Panc1 (cell line): ENCODE measurements around the gene DCTN2. TPM values are rescaled to one million over a fixed set of nuclear protein-coding genes. Genes with fewer than 3 reads are reported as not detected.

Source experiments
- ATAC-seq: fragments of 200-7000 bp; cut with Tn5 transposase; 2 replicates; pipeline ENCODE4 v1.9.1; 2020; ENCODE audit warnings: mild to moderate bottlenecking, moderate library complexity
- BruUV-seq: library from RNA; stranded (reverse); fragments of 400-500 nt; replicated peaks from 2 replicates; lab custom pipeline; 2021; lab: Mats Ljungman, UMichigan
- CTCF ChIA-PET: fragments of 300-600 bp; sonication (Branson Sonifier 250); formaldehyde crosslinking; loops from one replicate; lab custom pipeline; 2022; ENCODE audit warnings: antibody characterized with exemption; lab: Charles Lee
- POLR2A ChIA-PET: fragments of 300-600 bp; sonication (Branson Sonifier 250); formaldehyde crosslinking; loops from one replicate; lab custom pipeline; 2022; ENCODE audit warnings: antibody characterized with exemption; lab: Charles Lee
- DNase-seq: peaks from one replicate; pipeline ENCODE4 v3.0.0-alpha.2; 2010; ENCODE audit warnings: low read depth, low spot score
- H3K27ac ChIP-seq: 2 replicates; pipeline ENCODE4 v1.5.1; 2011; ENCODE audit warnings: mild to moderate bottlenecking, low read length, inconsistent platforms
- H3K27me3 ChIP-seq: fragments of 200-500 bp; sonication (Bioruptor generic); 2 replicates; pipeline ENCODE4 v1.6.0; 2014; ENCODE audit warnings: low read length, inconsistent platforms; ENCODE audit not compliant: control insufficient read depth, insufficient read depth
- H3K36me3 ChIP-seq: fragments of 200-500 bp; sonication (Bioruptor generic); 2 replicates; pipeline ENCODE4 v1.5.1; 2014; ENCODE audit warnings: inconsistent platforms, mild to moderate bottlenecking, low read length, moderate library complexity; ENCODE audit not compliant: control insufficient read depth, insufficient read depth
- H3K4me1 ChIP-seq: 2 replicates; pipeline ENCODE4 v1.5.1; 2011; ENCODE audit warnings: inconsistent platforms, mild to moderate bottlenecking, low read length, moderate library complexity; ENCODE audit not compliant: control insufficient read depth, insufficient read depth
- H3K4me3 ChIP-seq, 2 experiments: 2 replicates each; pipeline ENCODE4 v1.5.1; 2011 to 2012; ENCODE audit warnings: low read depth in 2 of 2, low read length in 2 of 2, mild to moderate bottlenecking in 2 of 2, inconsistent platforms in 1 of 2, moderate library complexity in 1 of 2
- H3K9me3 ChIP-seq: fragments of 200-500 bp; sonication (Bioruptor generic); 2 replicates; pipeline ENCODE4 v1.5.1; 2014; ENCODE audit warnings: low read depth, mild to moderate bottlenecking, inconsistent platforms, low read length, moderate library complexity; ENCODE audit not compliant: control insufficient read depth, insufficient read depth
- POLR2AphosphoS5 ChIP-seq: IDR thresholded peaks from 2 replicates; pipeline ENCODE4 v1.6.1; 2012; ENCODE audit warnings: mild to moderate bottlenecking, low read depth, low read length, moderate library complexity
- SIN3A ChIP-seq: IDR thresholded peaks from 2 replicates; pipeline ENCODE4 v1.6.1; 2012; ENCODE audit warnings: low read depth, mild to moderate bottlenecking, low read length, moderate library complexity, borderline replicate concordance; ENCODE audit not compliant: insufficient read depth
- TCF7L2 ChIP-seq: IDR thresholded peaks from 2 replicates; pipeline ENCODE4 v1.6.1; 2011; ENCODE audit warnings: mild to moderate bottlenecking, low read depth, low read length, inconsistent platforms
- in situ Hi-C: cut with HindIII; loops from 2 replicates; pipeline ENCODE4 v1.10.0; 2016; ENCODE audit warnings: low sequenced_read_pairs, low pct_unique_long_range_greater_than_20kb
- intact Hi-C: fragments of 100-400 bp; cut with micrococcal nuclease; formaldehyde crosslinking; loops from one replicate; pipeline ENCODE4 v1.10.0; 2022; ENCODE audit not compliant: unreplicated experiment
- total RNA-seq: library from RNA; stranded (reverse); gene quantifications from one replicate; pipeline ENCODE4 v1.2.1, GENCODE V29; 2021; ENCODE audit not compliant: unreplicated experiment
- TF ChIP-seq, protein P1 (sequence below), 2 experiments: IDR thresholded peaks; 2 replicates each; pipeline ENCODE4 v1.6.1; 2011 to 2012; ENCODE audit warnings: low read depth in 2 of 2, control low read depth in 1 of 2, low read length in 1 of 2, mild to moderate bottlenecking in 1 of 2, moderate library complexity in 1 of 2; ENCODE audit not compliant: insufficient read depth in 1 of 2
- TF ChIP-seq, protein P2 (sequence below): fragments of 450-650 bp; IDR thresholded peaks from 2 replicates; pipeline ENCODE4 v1.5.1; 2017; ENCODE audit warnings: mild to moderate bottlenecking

Gene DCTN2
- total RNA-seq, 1 experiment from 2014 or later, result 97.6 TPM

DNA sequence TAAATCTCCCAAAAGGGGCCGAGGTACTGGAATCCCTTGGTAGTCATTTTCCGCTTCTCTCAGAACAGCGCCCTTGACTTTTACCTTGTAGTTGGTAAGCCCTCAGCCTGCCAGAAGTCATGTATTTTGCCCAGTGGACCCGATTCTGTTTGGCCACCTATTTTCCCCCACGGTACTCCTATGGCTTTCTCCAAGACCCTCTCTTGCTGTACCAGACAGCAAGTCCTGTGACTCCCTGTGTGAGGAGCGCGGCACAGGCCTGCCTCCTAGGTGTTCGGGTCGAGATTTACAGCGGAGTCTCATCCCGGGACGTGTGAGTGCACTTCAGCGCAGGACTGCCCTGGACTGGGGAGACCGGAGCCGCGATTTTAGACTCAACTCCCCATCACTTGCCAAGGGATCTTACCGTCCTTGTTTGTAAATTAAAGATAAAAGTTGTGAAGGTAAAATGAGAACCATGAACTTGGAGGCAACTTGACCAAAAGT is 25.4 kb downstream of the DCTN2 start:
- H3K27me3 ChIP-seq, result no peaks in the 10 kb centered on the region
- peaks cover 12% of the 10 kb centered on the region; the same call in 1 of the 2 replicates for H3K36me3 ChIP-seq
- peak overlapping the region; percentile 65 to 86 for H3K4me3 ChIP-seq
- ChIA-PET CTCF (no interaction called here), POLR2A (no interaction called here)
- BruUV-seq, result no TSS peak
- H3K27ac ChIP-seq, result peak overlapping the region; percentile 91
- H3K4me1 ChIP-seq, result peaks cover 41% of the 10 kb centered on the region
- 0 out of 2 replicates have a peak, but pooled peaks have one; percentile 18 for ATAC-seq
- in situ Hi-C loops (no loop called here), intact Hi-C loops (no loop called here)
- peak; percentile 30 for DNase-seq
- no peak for TF ChIP-seq SIN3A
- TF ChIP-seq, protein P1, sequence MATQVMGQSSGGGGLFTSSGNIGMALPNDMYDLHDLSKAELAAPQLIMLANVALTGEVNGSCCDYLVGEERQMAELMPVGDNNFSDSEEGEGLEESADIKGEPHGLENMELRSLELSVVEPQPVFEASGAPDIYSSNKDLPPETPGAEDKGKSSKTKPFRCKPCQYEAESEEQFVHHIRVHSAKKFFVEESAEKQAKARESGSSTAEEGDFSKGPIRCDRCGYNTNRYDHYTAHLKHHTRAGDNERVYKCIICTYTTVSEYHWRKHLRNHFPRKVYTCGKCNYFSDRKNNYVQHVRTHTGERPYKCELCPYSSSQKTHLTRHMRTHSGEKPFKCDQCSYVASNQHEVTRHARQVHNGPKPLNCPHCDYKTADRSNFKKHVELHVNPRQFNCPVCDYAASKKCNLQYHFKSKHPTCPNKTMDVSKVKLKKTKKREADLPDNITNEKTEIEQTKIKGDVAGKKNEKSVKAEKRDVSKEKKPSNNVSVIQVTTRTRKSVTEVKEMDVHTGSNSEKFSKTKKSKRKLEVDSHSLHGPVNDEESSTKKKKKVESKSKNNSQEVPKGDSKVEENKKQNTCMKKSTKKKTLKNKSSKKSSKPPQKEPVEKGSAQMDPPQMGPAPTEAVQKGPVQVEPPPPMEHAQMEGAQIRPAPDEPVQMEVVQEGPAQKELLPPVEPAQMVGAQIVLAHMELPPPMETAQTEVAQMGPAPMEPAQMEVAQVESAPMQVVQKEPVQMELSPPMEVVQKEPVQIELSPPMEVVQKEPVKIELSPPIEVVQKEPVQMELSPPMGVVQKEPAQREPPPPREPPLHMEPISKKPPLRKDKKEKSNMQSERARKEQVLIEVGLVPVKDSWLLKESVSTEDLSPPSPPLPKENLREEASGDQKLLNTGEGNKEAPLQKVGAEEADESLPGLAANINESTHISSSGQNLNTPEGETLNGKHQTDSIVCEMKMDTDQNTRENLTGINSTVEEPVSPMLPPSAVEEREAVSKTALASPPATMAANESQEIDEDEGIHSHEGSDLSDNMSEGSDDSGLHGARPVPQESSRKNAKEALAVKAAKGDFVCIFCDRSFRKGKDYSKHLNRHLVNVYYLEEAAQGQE (IDR thresholded peaks at IDR 0.05; ENCODE audit: insufficient read depth in 1 of 2, low read depth in 2 of 2, low read length in 1 of 2), result no peak
- TF ChIP-seq, protein P2, sequence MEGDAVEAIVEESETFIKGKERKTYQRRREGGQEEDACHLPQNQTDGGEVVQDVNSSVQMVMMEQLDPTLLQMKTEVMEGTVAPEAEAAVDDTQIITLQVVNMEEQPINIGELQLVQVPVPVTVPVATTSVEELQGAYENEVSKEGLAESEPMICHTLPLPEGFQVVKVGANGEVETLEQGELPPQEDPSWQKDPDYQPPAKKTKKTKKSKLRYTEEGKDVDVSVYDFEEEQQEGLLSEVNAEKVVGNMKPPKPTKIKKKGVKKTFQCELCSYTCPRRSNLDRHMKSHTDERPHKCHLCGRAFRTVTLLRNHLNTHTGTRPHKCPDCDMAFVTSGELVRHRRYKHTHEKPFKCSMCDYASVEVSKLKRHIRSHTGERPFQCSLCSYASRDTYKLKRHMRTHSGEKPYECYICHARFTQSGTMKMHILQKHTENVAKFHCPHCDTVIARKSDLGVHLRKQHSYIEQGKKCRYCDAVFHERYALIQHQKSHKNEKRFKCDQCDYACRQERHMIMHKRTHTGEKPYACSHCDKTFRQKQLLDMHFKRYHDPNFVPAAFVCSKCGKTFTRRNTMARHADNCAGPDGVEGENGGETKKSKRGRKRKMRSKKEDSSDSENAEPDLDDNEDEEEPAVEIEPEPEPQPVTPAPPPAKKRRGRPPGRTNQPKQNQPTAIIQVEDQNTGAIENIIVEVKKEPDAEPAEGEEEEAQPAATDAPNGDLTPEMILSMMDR, result no peak; the same call in 1 of the 2 replicates
- no peaks in the 10 kb centered on the region for H3K9me3 ChIP-seq

DNA sequence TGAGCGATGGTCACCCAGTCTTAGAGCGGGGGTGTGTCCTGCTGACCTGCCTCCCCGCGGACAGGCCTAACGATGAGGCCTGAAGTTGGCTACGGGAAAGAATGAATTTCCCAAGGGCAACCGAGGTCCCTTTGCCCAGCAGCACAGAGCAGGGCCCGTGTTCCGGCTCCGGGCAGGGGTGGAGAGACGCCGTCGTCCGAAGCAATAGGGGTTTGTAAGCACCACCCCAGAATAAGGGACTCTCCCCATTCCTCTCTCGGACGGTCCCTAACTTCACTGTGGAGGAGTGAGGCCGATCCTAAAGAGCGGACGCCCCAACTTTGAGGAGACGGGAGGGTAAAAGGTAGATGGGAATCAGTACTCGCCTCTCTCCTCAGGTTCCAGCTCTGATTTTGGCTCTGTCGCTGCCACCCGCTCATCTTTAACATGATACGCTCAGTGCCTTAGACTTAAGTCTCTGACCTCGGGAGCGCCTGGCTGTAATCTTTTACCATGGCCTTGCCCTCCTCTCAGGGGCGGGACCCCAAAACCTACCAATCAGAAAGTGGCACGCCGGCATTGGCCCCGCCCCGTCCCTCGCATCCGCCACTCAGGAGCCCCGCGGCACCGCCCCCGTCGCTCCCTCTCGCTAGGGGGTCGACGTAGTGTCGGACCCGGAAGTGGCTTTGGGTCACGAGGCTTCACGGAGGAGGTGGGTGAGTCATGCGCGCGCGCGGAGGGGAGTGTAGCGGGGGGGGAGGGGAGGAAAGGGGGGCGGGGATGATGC is 26.8 kb downstream of the DCTN2 start, which contains the start of gene DDIT3:
TSS of gene DDIT3 (minus strand) at position 462 of the 766 bp plus-strand sequence. CDS start 3,108 bp downstream, outside the sequence.
- TSS peak; percentile 83 for BruUV-seq
- H3K9me3 ChIP-seq, result no peaks in the 10 kb centered on the region
- H3K36me3 ChIP-seq, result peaks cover 19% of the 10 kb centered on the region
- ATAC-seq, result peak; percentile 81
- peaks cover 54% of the 10 kb centered on the region for H3K4me1 ChIP-seq
- DNase-seq, result peak; percentile 95
- intact Hi-C loops, result no loop called here
- H3K27ac ChIP-seq, result peak within 1 kb of the TSS; percentile 96
- CTCF ChIA-PET, result no interaction called here
- no peak for TF ChIP-seq TCF7L2
- peak; percentile 79; the same call in 1 of the 2 replicates for TF ChIP-seq SIN3A
- TF ChIP-seq, protein P2, result no peak
- TF ChIP-seq, protein P1 (IDR thresholded peaks at IDR 0.05; ENCODE audit: insufficient read depth in 1 of 2, low read depth in 2 of 2, low read length in 1 of 2), result peak; percentile 18 to 36; a peak in 2 of 4 replicates
- TF ChIP-seq POLR2AphosphoS5, result peak; percentile 99
- peak within 1 kb of the TSS; percentile 88 to 98 for H3K4me3 ChIP-seq
- POLR2A ChIA-PET, result interaction anchor here (0.6 kb wide), 1 partner anchor 866 kb away, joined by 3 read pairs; no protein-coding TSS in a partner anchor
- H3K27me3 ChIP-seq, result no peaks in the 10 kb centered on the region
- in situ Hi-C loops, result no loop called here
